ENCODE data around the gene PLB1. TPM values are rescaled to one million over a fixed set of nuclear protein-coding genes. Genes with fewer than 3 reads are reported as not detected.

PLB1 gene
- total RNA-seq, 1 experiment from 2014 or later, result 0.91 TPM

DNA sequence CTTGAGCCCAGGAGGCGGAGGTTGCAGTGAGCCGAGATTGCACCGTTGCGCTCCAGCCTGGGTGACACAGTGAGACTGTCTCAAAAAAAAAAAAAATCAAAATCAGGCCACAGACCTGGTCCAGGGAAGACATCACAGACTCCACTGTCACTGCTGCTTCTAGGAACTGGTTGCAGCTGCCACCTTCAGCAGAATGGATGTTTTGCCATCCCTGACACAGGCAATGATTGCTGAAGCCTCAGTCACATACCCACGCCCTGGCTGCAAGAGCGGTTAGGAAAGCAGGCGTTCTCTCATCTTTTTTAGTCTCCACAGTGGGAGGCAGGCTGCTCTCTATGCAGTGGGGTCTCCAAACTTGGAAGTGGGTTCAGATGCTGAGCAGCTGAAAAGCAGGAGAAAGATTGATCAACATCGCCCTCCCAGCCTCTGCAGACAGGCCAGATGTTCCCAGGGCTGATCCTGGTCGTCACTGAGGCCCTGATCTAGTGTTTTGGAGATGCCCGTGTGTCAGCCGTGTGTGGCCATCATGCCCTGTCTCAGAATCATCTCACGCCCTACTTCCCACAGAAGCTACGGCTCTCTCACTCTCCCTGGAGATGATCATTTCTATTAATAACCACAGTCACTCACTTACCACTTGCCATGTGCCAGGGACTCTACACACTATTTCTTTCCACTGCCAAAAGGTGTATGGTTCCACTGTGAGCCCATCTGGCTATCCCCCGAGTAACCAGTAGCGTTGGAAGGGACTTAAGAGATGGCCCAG is 91.8 kb downstream of the PLB1 start:
- H3K4me1 Mint-ChIP-seq (ENCODE audit: insufficient read depth, unreplicated experiment), result peaks cover 22% of the 10 kb centered on the region
- BruUV-seq (replicated peaks), result no TSS peak
- POLR2A ChIA-PET, result interaction anchor here (0.6 to 5.8 kb wide), 3 partner anchors 7 to 163 kb away, joined by 3 to 66 read pairs (median 59); no protein-coding TSS in a partner anchor
- H3K4me3 Mint-ChIP-seq (ENCODE audit: unreplicated experiment), result no peak overlapping the region
- TF ChIP-seq, protein P1, sequence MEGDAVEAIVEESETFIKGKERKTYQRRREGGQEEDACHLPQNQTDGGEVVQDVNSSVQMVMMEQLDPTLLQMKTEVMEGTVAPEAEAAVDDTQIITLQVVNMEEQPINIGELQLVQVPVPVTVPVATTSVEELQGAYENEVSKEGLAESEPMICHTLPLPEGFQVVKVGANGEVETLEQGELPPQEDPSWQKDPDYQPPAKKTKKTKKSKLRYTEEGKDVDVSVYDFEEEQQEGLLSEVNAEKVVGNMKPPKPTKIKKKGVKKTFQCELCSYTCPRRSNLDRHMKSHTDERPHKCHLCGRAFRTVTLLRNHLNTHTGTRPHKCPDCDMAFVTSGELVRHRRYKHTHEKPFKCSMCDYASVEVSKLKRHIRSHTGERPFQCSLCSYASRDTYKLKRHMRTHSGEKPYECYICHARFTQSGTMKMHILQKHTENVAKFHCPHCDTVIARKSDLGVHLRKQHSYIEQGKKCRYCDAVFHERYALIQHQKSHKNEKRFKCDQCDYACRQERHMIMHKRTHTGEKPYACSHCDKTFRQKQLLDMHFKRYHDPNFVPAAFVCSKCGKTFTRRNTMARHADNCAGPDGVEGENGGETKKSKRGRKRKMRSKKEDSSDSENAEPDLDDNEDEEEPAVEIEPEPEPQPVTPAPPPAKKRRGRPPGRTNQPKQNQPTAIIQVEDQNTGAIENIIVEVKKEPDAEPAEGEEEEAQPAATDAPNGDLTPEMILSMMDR (IDR thresholded peaks at IDR 0.05; ENCODE audit: unreplicated experiment), result no peak
- CTCF ChIA-PET, result interaction anchor here (0.6 to 3.1 kb wide), 2 partner anchors 20 to 62 kb away, joined by 3 to 17 read pairs; no protein-coding TSS in a partner anchor
- intact Hi-C loops (cut with micrococcal nuclease), result no loop called here
- no peak for DNase-seq (ENCODE audit: unreplicated experiment)
- no peak overlapping the region for H3K27ac Mint-ChIP-seq (ENCODE audit: low read depth, unreplicated experiment)
- H3K36me3 Mint-ChIP-seq (ENCODE audit: insufficient read depth, unreplicated experiment), result peaks cover 10% of the 10 kb centered on the region
- H3K9me3 Mint-ChIP-seq (ENCODE audit: unreplicated experiment), result no peaks in the 10 kb centered on the region
- no peaks in the 10 kb centered on the region for H3K27me3 Mint-ChIP-seq (ENCODE audit: insufficient read depth, unreplicated experiment)

DNA sequence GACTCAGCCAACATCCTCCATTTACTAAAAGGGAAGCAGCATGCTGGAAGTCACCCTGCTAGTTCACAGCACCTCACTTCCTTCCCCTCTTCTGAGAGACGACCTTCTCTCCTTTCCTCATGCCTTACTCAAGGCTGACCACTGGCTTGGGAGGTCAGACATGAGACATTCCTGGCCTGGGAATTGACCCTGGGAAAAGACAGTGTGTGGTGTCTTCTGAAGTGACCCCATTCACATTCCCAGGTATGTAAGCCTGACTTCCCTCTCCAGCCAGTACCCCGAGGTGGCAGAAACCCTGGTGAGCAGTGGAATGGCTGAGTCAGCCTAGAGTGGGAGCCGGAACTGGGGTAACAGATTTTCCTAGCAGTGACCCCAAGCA is 92.4 kb downstream of the PLB1 start:
- intact Hi-C loops (cut with micrococcal nuclease), result no loop called here
- ChIA-PET POLR2A (no interaction called here), CTCF (interaction anchor here (3.1 kb wide), 1 partner anchor 21 kb away, joined by 17 read pairs; no protein-coding TSS in a partner anchor)
- Mint-ChIP-seq H3K4me1 (ENCODE audit: insufficient read depth, unreplicated experiment) (peaks cover 22% of the 10 kb centered on the region), H3K4me3 (ENCODE audit: unreplicated experiment) (no peak overlapping the region), H3K27ac (ENCODE audit: low read depth, unreplicated experiment) (no peak overlapping the region), H3K9me3 (ENCODE audit: unreplicated experiment) (no peaks in the 10 kb centered on the region), H3K36me3 (ENCODE audit: insufficient read depth, unreplicated experiment) (peaks cover 5% of the 10 kb centered on the region), H3K27me3 (ENCODE audit: insufficient read depth, unreplicated experiment) (no peaks in the 10 kb centered on the region)
- no peak for DNase-seq (ENCODE audit: unreplicated experiment)
- no TSS peak for BruUV-seq (replicated peaks)
- TF ChIP-seq, protein P1 (IDR thresholded peaks at IDR 0.05; ENCODE audit: unreplicated experiment), result no peak

DNA sequence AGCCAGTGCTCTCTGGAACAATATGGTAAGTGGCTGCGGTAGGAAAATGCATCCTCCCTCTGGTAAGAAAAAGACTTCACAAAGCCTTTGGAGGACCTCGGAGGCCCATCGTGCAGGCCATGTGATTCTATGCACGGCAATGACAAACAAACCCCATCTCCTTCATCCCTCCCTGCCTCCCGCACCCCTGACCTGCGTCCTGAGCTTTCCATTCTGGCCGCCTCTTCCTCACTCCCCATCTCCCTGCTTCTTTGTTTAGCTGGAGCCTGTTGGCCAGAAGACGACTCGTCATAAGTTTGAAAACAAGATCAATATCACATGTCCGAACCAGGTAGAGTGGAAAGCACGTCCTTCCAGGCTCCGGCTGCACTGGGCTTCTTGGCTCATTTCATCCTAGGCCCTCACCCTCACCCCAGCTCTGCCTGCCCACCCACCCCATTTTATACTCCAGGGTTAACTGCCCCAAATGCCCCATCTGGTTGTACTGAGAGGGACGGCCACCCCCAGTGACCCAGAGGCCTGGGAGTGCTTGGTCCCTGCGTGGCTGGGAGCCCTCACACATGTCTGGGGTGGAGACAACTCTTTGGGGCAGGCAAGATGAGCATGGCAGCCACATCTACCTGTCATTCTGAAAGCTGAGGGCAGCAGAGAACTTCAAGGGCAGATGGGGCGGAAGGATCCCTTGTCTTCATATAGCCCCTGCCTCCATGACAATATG is 94.0 kb downstream of the PLB1 start:
- ChIA-PET POLR2A (interaction anchor here (0.7 to 0.8 kb wide), 2 partner anchors 127 to 162 kb away, joined by 3 read pairs; partner anchors contain the start of gene PPP1CB), CTCF (no interaction called here)
- intact Hi-C loops (cut with micrococcal nuclease), result no loop called here
- DNase-seq (ENCODE audit: unreplicated experiment), result no peak
- no peak overlapping the region for H3K4me3 Mint-ChIP-seq (ENCODE audit: unreplicated experiment)
- TF ChIP-seq, protein P1 (IDR thresholded peaks at IDR 0.05; ENCODE audit: unreplicated experiment), result no peak
- H3K4me1 Mint-ChIP-seq (ENCODE audit: insufficient read depth, unreplicated experiment), result peaks cover 20% of the 10 kb centered on the region
- no peaks in the 10 kb centered on the region for H3K27me3 Mint-ChIP-seq (ENCODE audit: insufficient read depth, unreplicated experiment)
- peaks cover 4% of the 10 kb centered on the region for H3K36me3 Mint-ChIP-seq (ENCODE audit: insufficient read depth, unreplicated experiment)
- H3K27ac Mint-ChIP-seq (ENCODE audit: low read depth, unreplicated experiment), result no peak overlapping the region
- H3K9me3 Mint-ChIP-seq (ENCODE audit: unreplicated experiment), result no peaks in the 10 kb centered on the region
- no TSS peak for BruUV-seq (replicated peaks)
